ENCODE measurements around the gene RBM3. TPM values are rescaled to one million over a fixed set of nuclear protein-coding genes. Genes with fewer than 3 reads are reported as not detected.

The RBM3 gene
- total RNA-seq, 1 experiment from 2014 or later, result 248 TPM

DNA sequence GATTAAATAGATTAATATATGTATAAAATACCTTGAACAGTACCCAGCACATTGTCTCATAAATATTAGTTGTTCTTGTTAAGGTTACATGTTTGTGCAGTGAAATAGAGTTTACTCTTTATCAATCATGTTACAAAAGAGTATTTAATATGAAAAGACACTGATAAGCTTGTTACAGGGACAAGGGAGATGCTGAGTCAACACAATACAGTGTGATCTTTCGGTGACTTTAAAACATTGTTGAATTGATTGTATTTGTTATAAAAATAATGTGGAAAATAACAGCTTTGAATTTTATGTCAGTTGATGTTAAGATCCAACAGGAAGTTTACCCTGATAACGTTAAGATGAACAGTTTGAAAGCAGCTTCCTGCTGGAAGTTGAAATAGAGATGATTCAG is 21.6 kb downstream of the RBM3 start:
- Mint-ChIP-seq H3K27ac (ENCODE audit: unreplicated experiment) (no peak overlapping the region), H3K27me3 (ENCODE audit: unreplicated experiment) (no peaks in the 10 kb centered on the region), H3K4me1 (ENCODE audit: low read depth, unreplicated experiment) (peaks cover 10% of the 10 kb centered on the region), H3K4me3 (ENCODE audit: low read depth, unreplicated experiment) (no peak overlapping the region), H3K9me3 (ENCODE audit: low read depth, unreplicated experiment) (peaks cover 3% of the 10 kb centered on the region), H3K36me3 (ENCODE audit: insufficient read depth, unreplicated experiment) (peaks cover 28% of the 10 kb centered on the region)
- CTCF ChIA-PET, result no interaction called here
- DNase-seq, result no peak
- TF ChIP-seq, protein P1, sequence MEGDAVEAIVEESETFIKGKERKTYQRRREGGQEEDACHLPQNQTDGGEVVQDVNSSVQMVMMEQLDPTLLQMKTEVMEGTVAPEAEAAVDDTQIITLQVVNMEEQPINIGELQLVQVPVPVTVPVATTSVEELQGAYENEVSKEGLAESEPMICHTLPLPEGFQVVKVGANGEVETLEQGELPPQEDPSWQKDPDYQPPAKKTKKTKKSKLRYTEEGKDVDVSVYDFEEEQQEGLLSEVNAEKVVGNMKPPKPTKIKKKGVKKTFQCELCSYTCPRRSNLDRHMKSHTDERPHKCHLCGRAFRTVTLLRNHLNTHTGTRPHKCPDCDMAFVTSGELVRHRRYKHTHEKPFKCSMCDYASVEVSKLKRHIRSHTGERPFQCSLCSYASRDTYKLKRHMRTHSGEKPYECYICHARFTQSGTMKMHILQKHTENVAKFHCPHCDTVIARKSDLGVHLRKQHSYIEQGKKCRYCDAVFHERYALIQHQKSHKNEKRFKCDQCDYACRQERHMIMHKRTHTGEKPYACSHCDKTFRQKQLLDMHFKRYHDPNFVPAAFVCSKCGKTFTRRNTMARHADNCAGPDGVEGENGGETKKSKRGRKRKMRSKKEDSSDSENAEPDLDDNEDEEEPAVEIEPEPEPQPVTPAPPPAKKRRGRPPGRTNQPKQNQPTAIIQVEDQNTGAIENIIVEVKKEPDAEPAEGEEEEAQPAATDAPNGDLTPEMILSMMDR (IDR thresholded peaks at IDR 0.05; ENCODE audit: unreplicated experiment), result no peak
- intact Hi-C loops (cut with micrococcal nuclease; ENCODE audit: unreplicated experiment), result loop anchor here (10.0 kb wide), 1 partner anchor 511 kb away; no protein-coding TSS in a partner anchor
- BruUV-seq (replicated peaks), result no TSS peak

GRCh38 chrX:48597353-48598264 is 23.3 kb downstream of the RBM3 start, which contains the start of gene WDR13:
WDR13 (plus strand) TSS chrX:48597492; CDS start chrX:48597997, 505 bp downstream.
- H3K4me1 Mint-ChIP-seq (ENCODE audit: low read depth, unreplicated experiment), result no peaks in the 10 kb centered on the region
- BruUV-seq (replicated peaks), result TSS peak; percentile 86
- CTCF ChIA-PET, result no interaction called here
- peak within 1 kb of the TSS; percentile 99 for H3K27ac Mint-ChIP-seq (ENCODE audit: unreplicated experiment)
- TF ChIP-seq, protein P1 (IDR thresholded peaks at IDR 0.05; ENCODE audit: unreplicated experiment), result no peak
- peak; percentile 94 for DNase-seq
- intact Hi-C loops (cut with micrococcal nuclease; ENCODE audit: unreplicated experiment), result loop anchor here (10.0 kb wide), 1 partner anchor 513 kb away; no protein-coding TSS in a partner anchor
- H3K36me3 Mint-ChIP-seq (ENCODE audit: insufficient read depth, unreplicated experiment), result peaks cover 45% of the 10 kb centered on the region
- peak within 1 kb of the TSS; percentile 96 for H3K4me3 Mint-ChIP-seq (ENCODE audit: low read depth, unreplicated experiment)
- no peaks in the 10 kb centered on the region for H3K9me3 Mint-ChIP-seq (ENCODE audit: low read depth, unreplicated experiment)
- H3K27me3 Mint-ChIP-seq (ENCODE audit: unreplicated experiment), result no peaks in the 10 kb centered on the region

GRCh38 chrX:48598614-48599013 is 24.3 kb downstream of the RBM3 start:
- no peak for DNase-seq
- CTCF ChIA-PET, result no interaction called here
- Mint-ChIP-seq H3K27ac (ENCODE audit: unreplicated experiment) (peak overlapping the region; percentile 99), H3K27me3 (ENCODE audit: unreplicated experiment) (no peaks in the 10 kb centered on the region), H3K4me1 (ENCODE audit: low read depth, unreplicated experiment) (no peaks in the 10 kb centered on the region), H3K9me3 (ENCODE audit: low read depth, unreplicated experiment) (no peaks in the 10 kb centered on the region), H3K36me3 (ENCODE audit: insufficient read depth, unreplicated experiment) (peaks cover 49% of the 10 kb centered on the region), H3K4me3 (ENCODE audit: low read depth, unreplicated experiment) (peak overlapping the region; percentile 96)
- BruUV-seq (replicated peaks), result no TSS peak
- TF ChIP-seq, protein P1 (IDR thresholded peaks at IDR 0.05; ENCODE audit: unreplicated experiment), result no peak
- intact Hi-C loops (cut with micrococcal nuclease; ENCODE audit: unreplicated experiment), result loop anchor here (10.0 kb wide), 1 partner anchor 514 kb away; no protein-coding TSS in a partner anchor

- DNase-seq, result no peak
- Mint-ChIP-seq H3K9me3 (ENCODE audit: low read depth, unreplicated experiment) (no peaks in the 10 kb centered on the region), H3K27me3 (ENCODE audit: unreplicated experiment) (no peaks in the 10 kb centered on the region), H3K36me3 (ENCODE audit: insufficient read depth, unreplicated experiment) (peaks cover 52% of the 10 kb centered on the region), H3K27ac (ENCODE audit: unreplicated experiment) (no peak overlapping the region), H3K4me3 (ENCODE audit: low read depth, unreplicated experiment) (no peak overlapping the region), H3K4me1 (ENCODE audit: low read depth, unreplicated experiment) (no peaks in the 10 kb centered on the region)
- intact Hi-C loops (cut with micrococcal nuclease; ENCODE audit: unreplicated experiment), result loop anchor here (10.0 kb wide), 1 partner anchor 515 kb away; no protein-coding TSS in a partner anchor
- TF ChIP-seq, protein P1 (IDR thresholded peaks at IDR 0.05; ENCODE audit: unreplicated experiment), result no peak
- BruUV-seq (replicated peaks), result no TSS peak
- CTCF ChIA-PET, result no interaction called here
Observed at GRCh38 chrX:48599341-48599740, 25.1 kb downstream of the RBM3 start.
